HCT116 (cell line): Measurements from ENCODE around the gene SLFNL1.

Experiments
- CTCF ChIP-seq, 3 experiments: fragments of 200-600 bp in 1 of 3; sonication (generic) in 1 of 3; IDR thresholded peaks in 2 of 3; conservative IDR thresholded peaks in 1 of 3; 2 replicates each; pipeline ENCODE4 v1.5.1; 2012 to 2017; ENCODE audit warnings: low read depth in 2 of 3, low read length in 2 of 3, antibody characterized with exemption in 1 of 3, borderline replicate concordance in 1 of 3, control low read depth in 1 of 3, mild to moderate bottlenecking in 1 of 3, mixed read lengths in 1 of 3, mixed run types in 1 of 3, moderate library complexity in 1 of 3; ENCODE audit not compliant: insufficient read depth in 1 of 3
- EZH2phosphoT487 ChIP-seq: fragments of 200-600 bp; IDR thresholded peaks from 2 replicates; pipeline ENCODE4 v1.6.1; 2018; ENCODE audit warnings: antibody characterized with exemption, borderline replicate concordance

GRCh38 chr1:41020109-41020576, 1.4 kb downstream of the SLFNL1 start:
- no peak for TF ChIP-seq EZH2phosphoT487
- no peak for TF ChIP-seq CTCF (IDR thresholded peaks at IDR 0.05 in 2 of 3, conservative IDR thresholded peaks at IDR 0.05 in 1 of 3; ENCODE audit: borderline replicate concordance in 1 of 3, insufficient read depth in 1 of 3, low read depth in 2 of 3, low read length in 2 of 3)
